H1 (cell line): ENCODE data around the gene C2orf76. TPM values are rescaled to one million over a fixed set of nuclear protein-coding genes. Genes with fewer than 3 reads are reported as not detected.

Experiments
- CBX5 ChIP-seq: fragments of 300-800, 300-1000 bp; sonication (generic); IDR thresholded peaks from 2 replicates; pipeline ENCODE4 v1.7.1; 2016; ENCODE audit warnings: antibody characterized with exemption, low read length, low read depth
- CEBPB ChIP-seq: IDR thresholded peaks from 2 replicates; pipeline ENCODE4 v1.6.1; 2012; ENCODE audit warnings: low read depth, low read length
- EZH2 ChIP-seq: fragments of 200-600 bp; sonication (generic); IDR thresholded peaks from 2 replicates; pipeline ENCODE4 v1.7.1; 2012; ENCODE audit warnings: low read depth, mild to moderate bottlenecking, moderate library complexity, low read length, inconsistent platforms; ENCODE audit not compliant: severe bottlenecking
- KDM1A ChIP-seq: fragments of 200-600, 300-600 bp; sonication (generic); IDR thresholded peaks from 2 replicates; pipeline ENCODE4 v1.7.1; 2016; ENCODE audit warnings: mild to moderate bottlenecking, low read length, borderline replicate concordance
- MAX ChIP-seq: IDR thresholded peaks from 2 replicates; pipeline ENCODE4 v1.6.1; 2012; ENCODE audit warnings: inconsistent platforms
- NANOG ChIP-seq: IDR thresholded peaks from 2 replicates; pipeline ENCODE4 v1.6.1; 2011; ENCODE audit warnings: low read length, low read depth, mild to moderate bottlenecking, inconsistent platforms; ENCODE audit not compliant: insufficient read depth, poor library complexity, severe bottlenecking
- NRF1 ChIP-seq: IDR thresholded peaks from 2 replicates; pipeline ENCODE4 v1.6.1; 2011; ENCODE audit warnings: mild to moderate bottlenecking, low read depth, low read length, improper control_type of control experiment
- POLR2AphosphoS5 ChIP-seq: IDR thresholded peaks from 2 replicates; pipeline ENCODE4 v1.6.1; 2011; ENCODE audit warnings: low read depth, low read length
- POU5F1 ChIP-seq: IDR thresholded peaks from 2 replicates; pipeline ENCODE4 v1.6.1; 2011; ENCODE audit warnings: low read depth, mild to moderate bottlenecking, low read length, moderate library complexity
- RAD21 ChIP-seq, 2 experiments: IDR thresholded peaks in 1 of 2; conservative IDR thresholded peaks in 1 of 2; 2 replicates each; pipeline ENCODE4 v1.6.1; 2011; ENCODE audit warnings: low read depth in 2 of 2, low read length in 2 of 2, improper control_type of control experiment in 1 of 2, inconsistent platforms in 1 of 2, mild to moderate bottlenecking in 1 of 2, moderate library complexity in 1 of 2
- RNF2 ChIP-seq: fragments of 200-900, 300-1000 bp; sonication (generic); IDR thresholded peaks from 2 replicates; pipeline ENCODE4 v1.7.1; 2016; ENCODE audit warnings: borderline replicate concordance, low read depth, mild to moderate bottlenecking, antibody characterized with exemption, low read length; ENCODE audit not compliant: poor library complexity, severe bottlenecking; ENCODE audit errors: missing control alignments
- RXRA ChIP-seq: IDR thresholded peaks from 2 replicates; pipeline ENCODE4 v1.6.1; 2011; ENCODE audit warnings: low read depth, mild to moderate bottlenecking, low read length, moderate library complexity; ENCODE audit not compliant: insufficient read depth
- SP2 ChIP-seq: IDR thresholded peaks from 2 replicates; pipeline ENCODE4 v1.6.1; 2012; ENCODE audit warnings: mild to moderate bottlenecking, low read length, inconsistent platforms
- SUZ12 ChIP-seq: fragments of 200-600 bp; sonication (generic); IDR thresholded peaks from 2 replicates; pipeline ENCODE4 v1.6.1; 2012; ENCODE audit warnings: mild to moderate bottlenecking, inconsistent platforms, low read length, moderate library complexity, mixed read lengths
- TAF7 ChIP-seq: optimal IDR thresholded peaks from 2 replicates; pipeline ENCODE3; 2011; ENCODE audit warnings: low read depth, mild to moderate bottlenecking, inconsistent platforms, low read length, moderate library complexity, borderline replicate concordance
- TBP ChIP-seq: IDR thresholded peaks from 2 replicates; pipeline ENCODE4 v1.6.1; 2011; ENCODE audit warnings: low read depth, low read length, improper control_type of control experiment
- TEAD4 ChIP-seq: IDR thresholded peaks from 2 replicates; pipeline ENCODE4 v1.6.1; 2012; ENCODE audit warnings: low read depth, low read length, inconsistent platforms, mixed read lengths
- ZNF274 ChIP-seq: IDR thresholded peaks from 2 replicates; pipeline ENCODE4 v1.7.0; 2012; ENCODE audit warnings: low read length, borderline replicate concordance; ENCODE audit errors: extremely low read depth
- polyA plus RNA-seq, 7 experiments: library from polyadenylated mRNA; depleted of rRNA in 3 of 7; stranded (reverse) in 5 of 7; unstranded in 2 of 7; fragments of >200 nt in 5 of 7; fragments of 200-250 nt in 2 of 7; gene quantifications; 1 replicate in 5 of 7; 2 replicates in 1 of 7; 4 replicates in 1 of 7; pipeline versions ENCODE4 v1.2.1 to v1.2.3, GENCODE V29; 2011 to 2013; ENCODE audit warnings: missing spikeins in 2 of 7, mixed read lengths in 2 of 7
- total RNA-seq: library from RNA; stranded (reverse); fragmentation: NEBNext Ultra II Directional; extraction: Animal tissue kit (Norgen Biotek cat#: 25700); gene quantifications from 2 replicates; pipeline ENCODE4 v1.2.1, GENCODE V29; 2021
- TF ChIP-seq, protein P1 (sequence below): IDR thresholded peaks from 2 replicates; pipeline ENCODE4 v1.6.1; 2012; ENCODE audit warnings: inconsistent platforms

C2orf76 gene
- total and polyA plus RNA-seq, 2 of the 8 experiments (the other 6 are each of a cell fraction or from before 2014, with no cell fraction given): 4.4 to 5.0 TPM

- no peak for TF ChIP-seq POLR2AphosphoS5
- no peak for TF ChIP-seq TBP
- TF ChIP-seq CEBPB: peak; percentile 23; the same call in 1 of the 2 replicates
- TF ChIP-seq POU5F1: no peak
- TF ChIP-seq, protein P1, sequence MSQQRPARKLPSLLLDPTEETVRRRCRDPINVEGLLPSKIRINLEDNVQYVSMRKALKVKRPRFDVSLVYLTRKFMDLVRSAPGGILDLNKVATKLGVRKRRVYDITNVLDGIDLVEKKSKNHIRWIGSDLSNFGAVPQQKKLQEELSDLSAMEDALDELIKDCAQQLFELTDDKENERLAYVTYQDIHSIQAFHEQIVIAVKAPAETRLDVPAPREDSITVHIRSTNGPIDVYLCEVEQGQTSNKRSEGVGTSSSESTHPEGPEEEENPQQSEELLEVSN: no peak
- 0 out of 2 replicates have a peak, but pooled peaks have one; percentile 16 for TF ChIP-seq TEAD4
- no peak for TF ChIP-seq NRF1
- TF ChIP-seq NANOG: no peak
- no peak for TF ChIP-seq SP2
- no peak for TF ChIP-seq KDM1A
- no peak for TF ChIP-seq CBX5
- no peak for TF ChIP-seq MAX
- no peak for TF ChIP-seq RNF2
- no peak for TF ChIP-seq TAF7
- no peak for TF ChIP-seq ZNF274
- TF ChIP-seq RAD21 (IDR thresholded peaks at IDR 0.05 in 1 of 2, conservative IDR thresholded peaks at IDR 0.05 in 1 of 2; ENCODE audit: low read depth in 2 of 2, low read length in 2 of 2): peak; percentile 61 to 73
- no peak for TF ChIP-seq EZH2
- no peak for TF ChIP-seq RXRA
- TF ChIP-seq SUZ12: no peak
- TF ChIP-seq, all 59 proteins: peak for 4
Measured at GRCh38 chr2:119311371-119311770, 55.3 kb downstream of the C2orf76 start (continued).
